GM23338 (cell line): ENCODE results near the gene ITPRIP. TPM values are rescaled to one million over a fixed set of nuclear protein-coding genes. Genes with fewer than 3 reads are reported as not detected.

Experiments
- ATAC-seq: fragments of 200-7000 bp; cut with Tn5 transposase; 3 replicates; pipeline ENCODE4 v1.9.1; 2020
- DNase-seq: peaks from one replicate; pipeline ENCODE4 v3.0.0-alpha.2; 2015; ENCODE audit warnings: low spot score
- H2AFZ ChIP-seq: fragments of 200-600 bp; sonication (generic); 2 replicates; pipeline ENCODE4 v1.8.0; 2016; ENCODE audit warnings: antibody characterized with exemption, mild to moderate bottlenecking, moderate library complexity
- H3F3A ChIP-seq: fragments of 200-600 bp; sonication (generic); replicated peaks from 2 replicates; pipeline ENCODE4 v1.8.0; 2017; ENCODE audit warnings: antibody characterized with exemption, mixed run types, low read depth
- H3K27ac ChIP-seq: fragments of 200-600 bp; sonication (generic); 2 replicates; pipeline ENCODE4 v1.6.1; 2016; ENCODE audit warnings: low read depth
- H3K27me3 ChIP-seq: fragments of 200-600 bp; sonication (generic); 2 replicates; pipeline ENCODE4 v1.8.0; 2016; ENCODE audit warnings: mild to moderate bottlenecking, mixed run types, moderate library complexity; ENCODE audit not compliant: insufficient read depth
- H3K36me3 ChIP-seq: fragments of 200-600 bp; sonication (generic); 2 replicates; pipeline ENCODE4 v1.8.0; 2016; ENCODE audit warnings: mild to moderate bottlenecking; ENCODE audit not compliant: insufficient read depth
- H3K4me1 ChIP-seq: fragments of 200-600 bp; sonication (generic); 2 replicates; pipeline ENCODE4 v1.8.0; 2016; ENCODE audit warnings: mild to moderate bottlenecking, moderate library complexity; ENCODE audit not compliant: insufficient read depth
- H3K4me2 ChIP-seq: fragments of 200-600 bp; sonication (generic); 2 replicates; pipeline ENCODE4 v1.7.1; 2017; ENCODE audit warnings: mixed run types
- H3K4me3 ChIP-seq: fragments of 200-600 bp; sonication (generic); 2 replicates; pipeline ENCODE4 v1.6.1; 2016; ENCODE audit warnings: mixed run types
- H3K79me2 ChIP-seq: fragments of 200-600 bp; sonication (generic); replicated peaks from 2 replicates; pipeline ENCODE4 v1.8.0; 2017; ENCODE audit warnings: mild to moderate bottlenecking; ENCODE audit not compliant: insufficient read depth
- H3K9me2 ChIP-seq: fragments of 200-600 bp; sonication (generic); 2 replicates; pipeline ENCODE4 v1.8.0; 2017; ENCODE audit not compliant: insufficient read depth
- H4K20me1 ChIP-seq: fragments of 200-600 bp; sonication (generic); replicated peaks from 2 replicates; pipeline ENCODE4 v1.8.0; 2017; ENCODE audit warnings: mild to moderate bottlenecking; ENCODE audit not compliant: insufficient read depth
- H3K27ac Mint-ChIP-seq: 2 replicates; pipeline ENCODE4 v1.8.0; 2020; ENCODE audit warnings: inconsistent platforms, mild to moderate bottlenecking, moderate library complexity, mixed read lengths
- H3K27me3 Mint-ChIP-seq: 3 replicates; pipeline ENCODE4 v1.8.0; 2022; ENCODE audit warnings: low read depth, mild to moderate bottlenecking, moderate library complexity, mixed read lengths, inconsistent platforms; ENCODE audit not compliant: insufficient read depth, poor library complexity
- H3K36me3 Mint-ChIP-seq: 3 replicates; pipeline ENCODE4 v1.8.0; 2021; ENCODE audit warnings: low read depth, mild to moderate bottlenecking, inconsistent platforms, moderate library complexity, mixed read lengths
- H3K4me1 Mint-ChIP-seq: 3 replicates; pipeline ENCODE4 v1.8.0; 2020; ENCODE audit warnings: mild to moderate bottlenecking, inconsistent platforms, mixed read lengths
- H3K4me3 Mint-ChIP-seq: 3 replicates; pipeline ENCODE4 v1.8.0; 2021; ENCODE audit warnings: moderate library complexity, mild to moderate bottlenecking, inconsistent platforms, mixed read lengths
- H3K9me3 Mint-ChIP-seq: 3 replicates; pipeline ENCODE4 v1.8.0; 2020; ENCODE audit warnings: moderate library complexity, mild to moderate bottlenecking, inconsistent platforms, mixed read lengths
- CREB1 ChIP-seq: fragments of 250-450 bp; sonication (Bioruptor Pico); IDR thresholded peaks from 2 replicates; pipeline ENCODE4 v1.5.0; 2020; ENCODE audit warnings: low read depth, mild to moderate bottlenecking, moderate library complexity
- EZH2 ChIP-seq: fragments of 200-600 bp; sonication (generic); IDR thresholded peaks from one replicate; pipeline ENCODE4 v1.8.0; 2017; ENCODE audit warnings: antibody characterized with exemption, mild to moderate bottlenecking, low read depth; ENCODE audit not compliant: unreplicated experiment
- EZH2phosphoT487 ChIP-seq: fragments of 200-600 bp; sonication (generic); IDR thresholded peaks from one replicate; pipeline ENCODE4 v1.8.1; 2018; ENCODE audit warnings: antibody characterized with exemption; ENCODE audit not compliant: unreplicated experiment
- JUNB ChIP-seq: IDR thresholded peaks from one replicate; pipeline ENCODE4 v1.6.1; 2016; ENCODE audit warnings: antibody characterized with exemption; ENCODE audit not compliant: unreplicated experiment
- NANOG ChIP-seq: IDR thresholded peaks from 2 replicates; pipeline ENCODE4 v1.6.1; 2016; ENCODE audit warnings: antibody characterized with exemption, borderline replicate concordance
- POLR2AphosphoS5 ChIP-seq: IDR thresholded peaks from 2 replicates; pipeline ENCODE4 v1.6.1; 2016; ENCODE audit warnings: antibody characterized with exemption, low read depth
- STAT1 ChIP-seq: IDR thresholded peaks from one replicate; pipeline ENCODE4 v1.6.1; 2016; ENCODE audit warnings: antibody characterized with exemption; ENCODE audit not compliant: unreplicated experiment
- ZNF114 ChIP-seq: fragments of 250-450 bp; sonication (Bioruptor Pico); IDR thresholded peaks from 2 replicates; pipeline ENCODE4 v1.5.0; 2020; ENCODE audit warnings: mild to moderate bottlenecking, moderate library complexity
- ZNF331 ChIP-seq: fragments of 250-450 bp; sonication (Bioruptor Pico); IDR thresholded peaks from 2 replicates; pipeline ENCODE4 v1.5.0; 2020; ENCODE audit warnings: low read depth, mild to moderate bottlenecking, moderate library complexity
- polyA plus RNA-seq: library from polyadenylated mRNA; unstranded; fragments of >200 nt; fragmentation: Nextera tagmentation; extraction: Ambion mirVana; gene quantifications from 2 replicates; pipeline ENCODE4 v1.2.1, GENCODE V29; 2016
- total RNA-seq: library from RNA; depleted of rRNA; stranded (reverse); fragments of >200 nt; shearing (Covaris generic); gene quantifications from 2 replicates; pipeline ENCODE4 v1.2.3, GENCODE V29; 2014
- TF ChIP-seq, protein P1 (sequence below): IDR thresholded peaks from one replicate; pipeline ENCODE4 v1.6.1; 2018; ENCODE audit warnings: antibody characterized with exemption; ENCODE audit not compliant: unreplicated experiment
- TF ChIP-seq, protein P2 (sequence below), 2 experiments: fragments of 200-600 bp in 1 of 2; sonication (generic) in 1 of 2; conservative IDR thresholded peaks; 2 replicates each; pipeline versions ENCODE4 v1.5.1 to v1.6.1; 2016 to 2017; ENCODE audit warnings: antibody characterized with exemption in 2 of 2, low read depth in 2 of 2, mild to moderate bottlenecking in 2 of 2, moderate library complexity in 1 of 2
- TF ChIP-seq, protein P3 (sequence below): fragments of 250-450 bp; sonication (Bioruptor Pico); IDR thresholded peaks from 2 replicates; pipeline ENCODE4 v1.5.0; 2020; ENCODE audit warnings: mild to moderate bottlenecking, moderate library complexity
- TF ChIP-seq, protein P4 (sequence below): IDR thresholded peaks from 2 replicates; pipeline ENCODE4 v1.6.1; 2016; ENCODE audit warnings: antibody characterized with exemption

Gene ITPRIP
- total and polyA plus RNA-seq, 2 experiments from 2014 or later = 6.9 to 15.2 TPM

DNA sequence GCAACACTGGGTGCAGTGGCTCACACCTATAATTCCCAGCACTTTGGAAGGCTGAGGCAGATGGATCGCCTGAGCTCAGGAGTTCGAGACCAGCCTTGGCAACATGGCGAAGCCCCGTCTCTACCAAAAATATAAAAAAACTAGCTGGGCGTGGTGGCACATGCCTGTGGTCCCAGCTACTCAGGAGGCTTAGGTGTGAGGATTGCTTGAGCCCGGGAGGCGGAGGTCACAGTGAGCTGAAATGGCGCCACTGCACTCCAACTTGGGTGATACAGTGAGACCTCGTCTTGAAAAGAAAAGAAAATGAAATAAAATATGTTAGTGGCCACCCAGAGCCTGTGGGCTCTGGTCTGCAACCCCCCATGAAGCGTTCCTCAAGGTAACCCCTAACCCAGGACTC lies 13.3 kb downstream of the ITPRIP start:
- Histone ChIP-seq H3K4me2 (no peak overlapping the region), H3K9me2 (0 out of 2 replicates have a peak, but pooled peaks cover 2% of the 10 kb centered on the region), H4K20me1 (peaks cover 7% of the 10 kb centered on the region; the same call in 1 of the 2 replicates), H3K27me3 (no peaks in the 10 kb centered on the region), H3K4me1 (peaks cover 64% of the 10 kb centered on the region), H2AFZ (no peak overlapping the region), H3F3A (no peaks in the 10 kb centered on the region), H3K27ac (no peak overlapping the region), H3K36me3 (no peaks in the 10 kb centered on the region), H3K4me3 (no peak overlapping the region), H3K79me2 (peaks cover 98% of the 10 kb centered on the region)
- H3K27ac Mint-ChIP-seq = peak overlapping the region; percentile 58; the same call in 1 of the 2 replicates
- ATAC-seq (no peak), DNase-seq (no peak)
- H3K27me3 Mint-ChIP-seq = peaks cover 6% of the 10 kb centered on the region
- H3K4me3 Mint-ChIP-seq = no peak overlapping the region
- H3K36me3 Mint-ChIP-seq = peaks cover 27% of the 10 kb centered on the region
- no peaks in the 10 kb centered on the region; the same call in 2 of the 3 replicates for H3K9me3 Mint-ChIP-seq
- TF ChIP-seq EZH2phosphoT487 (no peak), JUNB (no peak), EZH2 (no peak), POLR2AphosphoS5 (no peak), ZNF331 (CRISPR knock-in tag) (no peak), NANOG (no peak), ZNF114 (CRISPR knock-in tag) (no peak), CREB1 (no peak), STAT1 (no peak)
- TF ChIP-seq, protein P1, sequence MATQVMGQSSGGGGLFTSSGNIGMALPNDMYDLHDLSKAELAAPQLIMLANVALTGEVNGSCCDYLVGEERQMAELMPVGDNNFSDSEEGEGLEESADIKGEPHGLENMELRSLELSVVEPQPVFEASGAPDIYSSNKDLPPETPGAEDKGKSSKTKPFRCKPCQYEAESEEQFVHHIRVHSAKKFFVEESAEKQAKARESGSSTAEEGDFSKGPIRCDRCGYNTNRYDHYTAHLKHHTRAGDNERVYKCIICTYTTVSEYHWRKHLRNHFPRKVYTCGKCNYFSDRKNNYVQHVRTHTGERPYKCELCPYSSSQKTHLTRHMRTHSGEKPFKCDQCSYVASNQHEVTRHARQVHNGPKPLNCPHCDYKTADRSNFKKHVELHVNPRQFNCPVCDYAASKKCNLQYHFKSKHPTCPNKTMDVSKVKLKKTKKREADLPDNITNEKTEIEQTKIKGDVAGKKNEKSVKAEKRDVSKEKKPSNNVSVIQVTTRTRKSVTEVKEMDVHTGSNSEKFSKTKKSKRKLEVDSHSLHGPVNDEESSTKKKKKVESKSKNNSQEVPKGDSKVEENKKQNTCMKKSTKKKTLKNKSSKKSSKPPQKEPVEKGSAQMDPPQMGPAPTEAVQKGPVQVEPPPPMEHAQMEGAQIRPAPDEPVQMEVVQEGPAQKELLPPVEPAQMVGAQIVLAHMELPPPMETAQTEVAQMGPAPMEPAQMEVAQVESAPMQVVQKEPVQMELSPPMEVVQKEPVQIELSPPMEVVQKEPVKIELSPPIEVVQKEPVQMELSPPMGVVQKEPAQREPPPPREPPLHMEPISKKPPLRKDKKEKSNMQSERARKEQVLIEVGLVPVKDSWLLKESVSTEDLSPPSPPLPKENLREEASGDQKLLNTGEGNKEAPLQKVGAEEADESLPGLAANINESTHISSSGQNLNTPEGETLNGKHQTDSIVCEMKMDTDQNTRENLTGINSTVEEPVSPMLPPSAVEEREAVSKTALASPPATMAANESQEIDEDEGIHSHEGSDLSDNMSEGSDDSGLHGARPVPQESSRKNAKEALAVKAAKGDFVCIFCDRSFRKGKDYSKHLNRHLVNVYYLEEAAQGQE = no peak
- TF ChIP-seq, protein P2, sequence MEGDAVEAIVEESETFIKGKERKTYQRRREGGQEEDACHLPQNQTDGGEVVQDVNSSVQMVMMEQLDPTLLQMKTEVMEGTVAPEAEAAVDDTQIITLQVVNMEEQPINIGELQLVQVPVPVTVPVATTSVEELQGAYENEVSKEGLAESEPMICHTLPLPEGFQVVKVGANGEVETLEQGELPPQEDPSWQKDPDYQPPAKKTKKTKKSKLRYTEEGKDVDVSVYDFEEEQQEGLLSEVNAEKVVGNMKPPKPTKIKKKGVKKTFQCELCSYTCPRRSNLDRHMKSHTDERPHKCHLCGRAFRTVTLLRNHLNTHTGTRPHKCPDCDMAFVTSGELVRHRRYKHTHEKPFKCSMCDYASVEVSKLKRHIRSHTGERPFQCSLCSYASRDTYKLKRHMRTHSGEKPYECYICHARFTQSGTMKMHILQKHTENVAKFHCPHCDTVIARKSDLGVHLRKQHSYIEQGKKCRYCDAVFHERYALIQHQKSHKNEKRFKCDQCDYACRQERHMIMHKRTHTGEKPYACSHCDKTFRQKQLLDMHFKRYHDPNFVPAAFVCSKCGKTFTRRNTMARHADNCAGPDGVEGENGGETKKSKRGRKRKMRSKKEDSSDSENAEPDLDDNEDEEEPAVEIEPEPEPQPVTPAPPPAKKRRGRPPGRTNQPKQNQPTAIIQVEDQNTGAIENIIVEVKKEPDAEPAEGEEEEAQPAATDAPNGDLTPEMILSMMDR (conservative IDR thresholded peaks at IDR 0.05; ENCODE audit: low read depth in 2 of 2) = no peak
- TF ChIP-seq, protein P3, sequence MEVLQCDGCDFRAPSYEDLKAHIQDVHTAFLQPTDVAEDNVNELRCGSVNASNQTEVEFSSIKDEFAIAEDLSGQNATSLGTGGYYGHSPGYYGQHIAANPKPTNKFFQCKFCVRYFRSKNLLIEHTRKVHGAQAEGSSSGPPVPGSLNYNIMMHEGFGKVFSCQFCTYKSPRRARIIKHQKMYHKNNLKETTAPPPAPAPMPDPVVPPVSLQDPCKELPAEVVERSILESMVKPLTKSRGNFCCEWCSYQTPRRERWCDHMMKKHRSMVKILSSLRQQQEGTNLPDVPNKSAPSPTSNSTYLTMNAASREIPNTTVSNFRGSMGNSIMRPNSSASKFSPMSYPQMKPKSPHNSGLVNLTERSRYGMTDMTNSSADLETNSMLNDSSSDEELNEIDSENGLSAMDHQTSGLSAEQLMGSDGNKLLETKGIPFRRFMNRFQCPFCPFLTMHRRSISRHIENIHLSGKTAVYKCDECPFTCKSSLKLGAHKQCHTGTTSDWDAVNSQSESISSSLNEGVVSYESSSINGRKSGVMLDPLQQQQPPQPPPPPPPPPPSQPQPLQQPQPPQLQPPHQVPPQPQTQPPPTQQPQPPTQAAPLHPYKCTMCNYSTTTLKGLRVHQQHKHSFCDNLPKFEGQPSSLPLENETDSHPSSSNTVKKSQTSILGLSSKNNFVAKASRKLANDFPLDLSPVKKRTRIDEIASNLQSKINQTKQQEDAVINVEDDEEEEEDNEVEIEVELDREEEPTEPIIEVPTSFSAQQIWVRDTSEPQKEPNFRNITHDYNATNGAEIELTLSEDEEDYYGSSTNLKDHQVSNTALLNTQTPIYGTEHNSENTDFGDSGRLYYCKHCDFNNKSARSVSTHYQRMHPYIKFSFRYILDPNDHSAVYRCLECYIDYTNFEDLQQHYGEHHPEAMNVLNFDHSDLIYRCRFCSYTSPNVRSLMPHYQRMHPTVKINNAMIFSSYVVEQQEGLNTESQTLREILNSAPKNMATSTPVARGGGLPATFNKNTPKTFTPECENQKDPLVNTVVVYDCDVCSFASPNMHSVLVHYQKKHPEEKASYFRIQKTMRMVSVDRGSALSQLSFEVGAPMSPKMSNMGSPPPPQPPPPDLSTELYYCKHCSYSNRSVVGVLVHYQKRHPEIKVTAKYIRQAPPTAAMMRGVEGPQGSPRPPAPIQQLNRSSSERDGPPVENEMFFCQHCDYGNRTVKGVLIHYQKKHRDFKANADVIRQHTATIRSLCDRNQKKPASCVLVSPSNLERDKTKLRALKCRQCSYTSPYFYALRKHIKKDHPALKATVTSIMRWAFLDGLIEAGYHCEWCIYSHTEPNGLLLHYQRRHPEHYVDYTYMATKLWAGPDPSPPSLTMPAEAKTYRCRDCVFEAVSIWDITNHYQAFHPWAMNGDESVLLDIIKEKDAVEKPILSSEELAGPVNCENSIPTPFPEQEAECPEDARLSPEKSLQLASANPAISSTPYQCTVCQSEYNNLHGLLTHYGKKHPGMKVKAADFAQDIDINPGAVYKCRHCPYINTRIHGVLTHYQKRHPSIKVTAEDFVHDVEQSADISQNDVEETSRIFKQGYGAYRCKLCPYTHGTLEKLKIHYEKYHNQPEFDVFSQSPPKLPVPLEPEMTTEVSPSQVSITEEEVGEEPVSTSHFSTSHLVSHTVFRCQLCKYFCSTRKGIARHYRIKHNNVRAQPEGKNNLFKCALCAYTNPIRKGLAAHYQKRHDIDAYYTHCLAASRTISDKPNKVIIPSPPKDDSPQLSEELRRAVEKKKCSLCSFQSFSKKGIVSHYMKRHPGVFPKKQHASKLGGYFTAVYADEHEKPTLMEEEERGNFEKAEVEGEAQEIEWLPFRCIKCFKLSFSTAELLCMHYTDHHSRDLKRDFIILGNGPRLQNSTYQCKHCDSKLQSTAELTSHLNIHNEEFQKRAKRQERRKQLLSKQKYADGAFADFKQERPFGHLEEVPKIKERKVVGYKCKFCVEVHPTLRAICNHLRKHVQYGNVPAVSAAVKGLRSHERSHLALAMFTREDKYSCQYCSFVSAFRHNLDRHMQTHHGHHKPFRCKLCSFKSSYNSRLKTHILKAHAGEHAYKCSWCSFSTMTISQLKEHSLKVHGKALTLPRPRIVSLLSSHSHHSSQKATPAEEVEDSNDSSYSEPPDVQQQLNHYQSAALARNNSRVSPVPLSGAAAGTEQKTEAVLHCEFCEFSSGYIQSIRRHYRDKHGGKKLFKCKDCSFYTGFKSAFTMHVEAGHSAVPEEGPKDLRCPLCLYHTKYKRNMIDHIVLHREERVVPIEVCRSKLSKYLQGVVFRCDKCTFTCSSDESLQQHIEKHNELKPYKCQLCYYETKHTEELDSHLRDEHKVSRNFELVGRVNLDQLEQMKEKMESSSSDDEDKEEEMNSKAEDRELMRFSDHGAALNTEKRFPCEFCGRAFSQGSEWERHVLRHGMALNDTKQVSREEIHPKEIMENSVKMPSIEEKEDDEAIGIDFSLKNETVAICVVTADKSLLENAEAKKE (CRISPR knock-in tag) = no peak
- TF ChIP-seq, protein P4, sequence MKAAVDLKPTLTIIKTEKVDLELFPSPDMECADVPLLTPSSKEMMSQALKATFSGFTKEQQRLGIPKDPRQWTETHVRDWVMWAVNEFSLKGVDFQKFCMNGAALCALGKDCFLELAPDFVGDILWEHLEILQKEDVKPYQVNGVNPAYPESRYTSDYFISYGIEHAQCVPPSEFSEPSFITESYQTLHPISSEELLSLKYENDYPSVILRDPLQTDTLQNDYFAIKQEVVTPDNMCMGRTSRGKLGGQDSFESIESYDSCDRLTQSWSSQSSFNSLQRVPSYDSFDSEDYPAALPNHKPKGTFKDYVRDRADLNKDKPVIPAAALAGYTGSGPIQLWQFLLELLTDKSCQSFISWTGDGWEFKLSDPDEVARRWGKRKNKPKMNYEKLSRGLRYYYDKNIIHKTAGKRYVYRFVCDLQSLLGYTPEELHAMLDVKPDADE = no peak
- H3K4me1 Mint-ChIP-seq = peaks cover 86% of the 10 kb centered on the region
